NCI-H2081 (cell line): ENCODE measurements around the gene HOXD12.

Source experiments
- DNase-seq, 2 experiments: peaks; one replicate each; lab custom pipeline; 2025; lab: John Stamatoyannopoulos, UW

The HOXD12 gene

DNA sequence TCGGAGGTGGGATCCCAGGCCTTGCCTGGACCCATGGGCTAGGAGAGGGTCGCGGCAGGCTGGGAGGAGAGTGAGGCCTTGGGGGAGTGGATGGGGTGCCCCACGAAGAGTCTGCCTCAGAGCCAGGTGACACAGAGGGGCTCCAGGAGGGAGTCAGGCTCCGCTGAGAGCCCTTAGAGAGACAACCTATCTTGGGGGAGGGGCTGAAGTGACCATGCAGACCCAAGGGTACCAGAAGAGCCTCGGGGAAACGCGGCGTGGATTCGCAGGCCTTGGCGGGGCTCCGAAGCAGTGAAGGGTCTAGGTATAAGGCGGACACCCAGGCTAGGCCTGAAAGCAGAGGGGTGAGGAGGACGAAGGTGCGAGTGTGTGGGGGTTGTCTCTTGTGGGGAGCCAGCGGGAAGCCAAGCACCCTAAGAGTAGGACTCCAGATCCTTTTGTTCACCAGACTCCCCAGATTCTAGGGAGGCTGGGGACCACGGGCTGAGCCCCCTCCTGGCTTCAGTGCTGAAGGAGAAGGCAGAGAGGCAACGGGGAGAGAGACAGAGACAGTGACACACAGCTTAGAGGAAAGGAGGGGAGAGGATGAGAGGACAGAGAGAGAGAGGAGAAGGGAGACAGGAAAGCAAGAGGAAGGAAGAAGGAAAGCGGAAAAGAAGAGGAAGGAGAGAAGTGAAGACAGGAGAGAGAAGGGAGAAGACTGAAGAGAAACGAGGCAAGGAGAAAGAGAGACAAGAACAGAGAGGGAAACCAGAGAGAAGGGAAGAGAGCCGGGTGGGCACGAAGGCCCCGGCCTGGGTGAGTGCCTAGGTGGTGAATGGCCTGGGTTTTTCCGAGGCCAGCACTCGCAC is 6.4 kb downstream of the HOXD12 start:
- DNase-seq, result no peak

DNA sequence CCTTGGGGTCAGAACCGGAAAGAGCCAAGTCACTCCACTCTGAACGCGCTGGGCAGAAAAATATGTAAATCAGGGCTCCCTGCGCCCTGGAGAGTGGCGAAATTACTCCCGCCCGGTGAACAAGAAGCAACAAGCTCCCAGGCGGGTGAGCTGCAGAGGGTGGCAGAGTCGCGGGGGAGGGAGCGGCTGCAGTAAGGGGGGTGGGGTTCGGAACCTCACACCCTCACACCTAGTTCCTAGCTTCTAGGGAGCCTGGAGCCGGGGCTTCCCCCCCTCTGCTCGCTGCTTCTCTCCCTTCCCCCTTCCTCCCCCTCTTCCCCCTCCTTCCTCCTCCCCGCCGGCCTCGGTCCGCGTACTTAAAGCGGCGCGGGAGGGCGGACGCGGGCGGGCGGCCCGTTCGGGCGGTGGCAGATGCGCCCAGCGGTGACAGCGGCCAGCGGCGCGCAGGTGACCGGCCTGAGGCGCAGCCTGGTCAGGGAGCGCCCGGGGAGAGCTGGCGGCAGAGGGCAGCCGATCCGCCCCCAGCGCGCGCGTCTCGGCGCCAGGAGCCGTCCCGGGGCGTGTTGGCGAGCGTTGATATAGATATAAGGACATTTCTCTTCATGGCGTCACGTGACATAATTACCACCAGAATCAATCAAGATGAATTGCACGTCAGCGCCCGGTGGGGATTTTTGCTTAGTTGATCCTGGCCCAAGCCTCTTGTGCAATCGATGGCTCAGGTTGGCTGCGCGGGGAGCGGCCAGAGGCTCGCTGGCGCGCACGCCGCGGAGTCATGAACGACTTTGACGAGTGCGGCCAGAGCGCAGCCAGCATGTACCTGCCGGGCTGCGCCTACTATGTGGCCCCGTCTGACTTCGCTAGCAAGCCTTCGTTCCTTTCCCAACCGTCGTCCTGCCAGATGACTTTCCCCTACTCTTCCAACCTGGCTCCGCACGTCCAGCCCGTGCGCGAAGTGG is 7.3 kb downstream of the HOXD12 start, which contains the start of gene HOXD11:
Gene HOXD11 (plus strand): TSS at position 700 of the 959 bp plus-strand sequence. CDS start 76 bp downstream, at position 776.
- peak; percentile 89 to 94 for DNase-seq

DNA sequence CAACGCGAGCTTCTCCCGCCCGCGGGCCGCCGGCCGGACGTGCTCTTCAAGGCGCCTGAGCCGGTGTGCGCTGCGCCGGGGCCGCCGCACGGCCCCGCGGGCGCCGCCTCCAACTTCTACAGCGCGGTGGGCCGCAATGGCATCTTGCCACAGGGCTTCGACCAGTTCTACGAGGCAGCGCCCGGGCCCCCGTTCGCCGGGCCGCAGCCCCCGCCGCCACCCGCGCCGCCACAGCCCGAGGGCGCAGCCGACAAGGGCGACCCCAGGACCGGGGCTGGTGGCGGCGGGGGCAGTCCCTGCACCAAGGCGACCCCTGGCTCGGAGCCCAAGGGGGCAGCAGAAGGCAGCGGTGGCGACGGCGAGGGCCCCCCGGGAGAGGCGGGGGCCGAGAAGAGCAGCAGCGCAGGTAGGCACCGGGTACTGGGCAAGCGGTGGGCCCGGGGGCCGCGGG is 8.2 kb downstream of the HOXD12 start:
- DNase-seq, result peak in 1 of 2 experiments; percentile 29

DNA sequence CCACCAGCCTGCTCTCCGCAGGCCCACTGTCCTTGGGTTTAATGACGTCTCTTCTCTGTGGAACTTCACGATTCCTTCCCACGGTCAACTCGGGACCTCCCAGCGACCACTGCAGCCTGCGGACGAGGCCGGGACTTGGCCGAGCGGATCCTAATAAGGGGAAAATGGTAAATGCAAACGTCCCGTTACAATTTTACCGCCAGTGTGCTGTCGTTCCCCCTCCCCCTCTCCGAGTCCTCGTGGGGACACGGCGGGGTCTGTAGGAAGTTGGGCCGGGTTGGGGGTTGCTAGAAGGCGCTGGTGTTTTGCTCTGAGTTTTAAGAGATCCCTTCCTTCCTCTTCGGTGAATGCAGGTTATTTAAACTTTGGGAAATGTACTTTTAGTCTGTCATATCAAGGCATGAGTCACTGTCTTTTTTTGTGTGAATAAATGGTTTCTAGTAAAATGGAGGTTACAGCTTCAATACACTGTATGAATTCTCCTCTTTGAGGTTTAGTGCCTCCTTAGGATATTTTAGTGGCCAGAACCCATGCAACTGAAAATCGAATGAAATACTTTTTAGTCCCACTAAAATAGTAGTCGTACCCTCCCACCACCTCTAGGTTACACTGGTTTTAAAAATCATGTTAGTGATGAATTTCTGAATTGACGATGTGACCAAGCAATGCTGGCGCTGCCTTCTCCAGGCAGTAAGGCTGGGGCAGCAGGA is 9.8 kb downstream of the HOXD12 start:
- peak in 1 of 2 experiments; percentile 26 for DNase-seq

DNA sequence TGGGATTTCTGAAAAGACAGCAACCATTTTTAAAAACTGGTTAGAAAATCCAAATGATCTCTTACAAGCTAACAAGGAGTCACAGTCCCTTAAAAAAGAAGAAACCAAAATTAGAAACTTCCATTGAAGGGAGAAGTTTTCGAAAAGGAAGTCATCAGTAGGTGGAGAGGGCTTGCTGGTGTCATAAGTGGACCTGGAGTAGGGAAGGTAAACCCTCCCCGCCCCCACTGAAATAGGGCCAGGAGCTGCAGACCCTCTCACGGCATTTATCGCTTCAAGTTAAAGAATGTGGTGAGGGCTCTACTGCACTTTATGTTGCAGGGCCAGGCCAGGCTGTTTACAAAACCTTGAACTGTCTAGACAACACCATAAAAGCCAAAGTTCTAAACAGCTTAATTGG is 10.4 kb downstream of the HOXD12 start:
- DNase-seq, result no peak

DNA sequence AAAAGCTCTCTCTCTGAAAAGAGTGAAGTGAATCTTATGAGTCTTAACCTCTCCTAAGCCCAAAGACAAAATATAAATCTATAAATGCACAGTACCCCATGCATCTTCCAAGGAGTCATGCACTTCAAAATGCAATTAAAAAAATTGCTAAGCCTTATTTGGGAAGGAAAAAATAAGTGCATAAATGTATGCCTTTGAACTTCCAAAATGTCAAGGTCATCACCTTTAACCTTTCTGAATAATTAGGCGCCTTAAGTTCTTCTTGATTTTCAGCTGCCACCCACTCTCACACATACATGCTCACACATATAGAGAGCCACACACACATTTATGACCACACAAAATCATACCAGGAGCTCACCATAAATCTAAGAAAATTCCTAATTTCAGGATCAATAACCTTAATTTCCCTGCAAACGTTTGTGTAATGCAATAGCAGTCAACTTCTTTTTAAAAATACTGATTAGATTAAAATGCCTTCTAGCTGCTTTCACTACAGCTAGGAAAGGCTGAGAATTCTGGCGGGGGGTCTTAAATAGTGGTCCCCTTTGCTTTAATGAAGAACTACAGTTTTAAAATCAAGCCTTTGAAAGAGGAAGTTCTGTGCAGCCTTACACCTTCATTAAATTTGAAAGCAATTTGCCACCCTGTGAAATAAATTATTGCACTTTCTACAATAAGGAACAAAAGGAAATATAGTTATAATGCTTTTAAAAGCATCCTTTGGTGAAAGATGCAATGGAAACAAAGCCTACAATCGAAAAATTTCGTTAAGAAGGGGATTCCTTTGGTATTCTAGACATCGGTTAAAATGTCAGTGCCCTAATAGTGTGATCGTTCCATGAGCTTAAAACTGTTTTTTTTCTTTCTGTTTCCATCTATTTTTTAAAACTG is 11.1 kb downstream of the HOXD12 start:
- no peak for DNase-seq

DNA sequence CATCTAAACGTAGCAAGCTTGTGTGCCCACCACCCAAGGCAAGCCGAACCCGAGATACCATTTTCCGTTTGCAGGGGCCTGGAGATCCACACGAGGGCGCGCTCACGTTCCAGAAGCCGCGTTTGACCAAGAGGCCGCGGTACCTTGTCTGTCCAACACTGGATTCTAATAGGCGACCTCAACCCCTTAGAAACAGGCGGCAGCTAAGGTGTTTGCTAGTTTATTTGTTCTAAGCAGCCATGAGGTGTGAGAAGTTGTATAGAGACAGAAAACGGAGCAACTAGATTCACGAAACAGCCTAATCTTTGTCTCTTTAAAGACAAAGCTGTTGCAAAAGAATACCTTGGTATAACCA is 11.7 kb downstream of the HOXD12 start:
- peak; percentile 79 to 92 for DNase-seq

DNA sequence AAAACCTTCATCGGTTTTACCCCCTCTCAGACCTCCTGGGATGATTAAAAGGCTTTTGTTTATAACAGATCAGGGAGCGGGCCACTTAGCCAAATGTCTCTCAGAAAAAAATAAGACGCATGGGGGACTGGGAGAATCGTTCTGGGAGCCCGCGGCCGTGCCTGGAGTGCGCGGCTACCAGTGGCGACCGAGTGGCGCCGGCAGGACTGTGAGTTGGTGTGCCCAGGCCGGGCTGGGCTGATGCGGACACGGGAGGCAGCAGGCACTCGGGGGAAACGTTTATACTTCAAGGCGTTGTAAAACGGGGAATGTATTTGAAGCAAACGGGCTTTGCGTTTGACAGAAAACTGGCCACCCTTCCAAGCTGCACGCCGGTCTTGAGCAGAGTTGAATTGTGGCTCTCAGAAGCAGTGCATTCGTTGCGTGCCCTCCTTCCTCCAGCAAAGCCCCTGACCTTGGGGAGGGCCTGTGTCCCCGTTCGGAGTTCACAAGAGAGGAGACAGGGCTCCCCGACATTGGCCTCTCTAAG is 12.3 kb downstream of the HOXD12 start:
- peak in 1 of 2 experiments; percentile 19 for DNase-seq

DNA sequence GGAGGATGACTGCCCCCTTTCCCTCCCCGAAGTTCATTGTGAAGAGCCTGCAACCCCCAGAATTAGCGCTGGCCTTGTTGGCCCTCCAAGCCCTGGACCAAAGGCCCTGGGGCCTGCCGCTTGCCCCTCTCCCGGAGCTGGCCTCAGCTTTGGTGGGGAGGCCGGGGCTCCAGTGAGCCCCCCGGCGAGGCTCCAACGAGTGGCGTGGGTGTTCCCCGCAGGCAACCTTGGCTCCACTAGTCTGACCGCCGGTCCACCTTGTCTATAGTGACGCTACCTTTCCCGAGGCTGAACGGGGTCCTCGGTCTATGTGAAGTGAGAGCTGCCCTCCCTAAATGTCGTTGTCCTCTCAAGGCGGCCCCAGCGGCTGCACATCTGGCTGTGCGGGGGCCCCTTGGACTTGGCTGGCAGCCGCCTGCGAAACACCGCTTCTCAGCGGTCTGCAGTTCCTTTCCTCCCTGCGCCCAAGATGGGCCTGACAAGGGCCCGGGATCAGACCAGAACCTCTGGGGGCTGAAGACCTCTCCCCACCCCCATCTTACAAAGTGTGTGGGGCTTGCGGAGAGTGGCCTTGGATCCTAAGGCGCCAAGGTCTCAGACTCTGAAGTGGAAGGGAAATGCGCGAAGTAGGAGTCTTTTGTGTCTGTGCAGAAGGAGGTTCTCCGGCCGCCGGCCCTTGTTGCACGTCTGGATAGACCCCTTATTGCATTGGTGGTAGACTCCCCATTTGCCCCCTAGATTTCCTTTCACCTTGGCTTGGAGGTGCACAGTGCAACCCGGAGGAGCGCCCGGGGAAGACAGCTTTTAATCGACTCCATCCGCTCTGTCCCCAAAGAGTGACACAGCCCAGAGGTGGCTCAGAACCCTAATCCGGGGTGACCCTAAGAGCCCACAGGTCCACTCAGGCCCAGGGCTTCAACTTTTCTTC is 13.0 kb downstream of the HOXD12 start:
- DNase-seq, result no peak

DNA sequence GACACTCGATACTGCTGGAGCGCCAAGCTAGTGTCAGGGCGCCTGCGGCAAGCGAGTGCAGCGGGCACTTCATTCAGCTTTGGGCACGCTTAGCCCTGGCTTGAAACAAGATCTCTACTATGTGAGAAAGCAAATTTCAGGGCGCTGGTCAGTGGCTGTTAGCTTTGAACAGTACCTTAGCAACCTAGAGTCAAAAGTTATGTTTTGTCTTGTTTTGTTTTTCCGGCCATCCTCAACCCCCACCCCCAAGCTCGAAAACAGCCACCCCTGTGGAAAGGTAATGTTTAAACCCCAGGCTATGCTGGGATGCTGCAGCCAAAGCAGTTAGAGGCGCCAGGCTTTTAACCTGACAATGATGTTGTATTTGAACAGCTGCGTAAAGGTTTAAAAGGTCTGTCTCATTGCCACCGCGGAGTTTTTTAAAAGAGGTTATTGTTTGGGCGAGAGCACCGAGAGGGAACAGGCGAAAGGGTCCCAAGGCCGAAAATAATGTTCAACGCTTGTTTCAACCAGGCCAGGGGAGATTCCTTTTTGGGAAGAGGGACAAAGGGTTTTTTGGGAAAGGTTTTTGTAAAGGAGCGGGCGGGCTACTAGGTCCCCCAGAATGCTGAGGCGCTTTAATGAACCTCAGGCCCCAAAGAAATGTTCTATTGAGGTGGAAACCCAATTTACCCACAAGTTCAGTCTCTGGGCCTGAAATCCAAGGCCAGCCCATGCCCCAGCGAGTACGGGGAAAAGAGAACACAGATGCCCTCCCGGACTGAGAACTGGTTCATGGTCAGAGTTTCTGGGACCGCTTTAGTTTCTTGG is 14.7 kb downstream of the HOXD12 start:
- DNase-seq, result peak; percentile 83 to 95

DNA sequence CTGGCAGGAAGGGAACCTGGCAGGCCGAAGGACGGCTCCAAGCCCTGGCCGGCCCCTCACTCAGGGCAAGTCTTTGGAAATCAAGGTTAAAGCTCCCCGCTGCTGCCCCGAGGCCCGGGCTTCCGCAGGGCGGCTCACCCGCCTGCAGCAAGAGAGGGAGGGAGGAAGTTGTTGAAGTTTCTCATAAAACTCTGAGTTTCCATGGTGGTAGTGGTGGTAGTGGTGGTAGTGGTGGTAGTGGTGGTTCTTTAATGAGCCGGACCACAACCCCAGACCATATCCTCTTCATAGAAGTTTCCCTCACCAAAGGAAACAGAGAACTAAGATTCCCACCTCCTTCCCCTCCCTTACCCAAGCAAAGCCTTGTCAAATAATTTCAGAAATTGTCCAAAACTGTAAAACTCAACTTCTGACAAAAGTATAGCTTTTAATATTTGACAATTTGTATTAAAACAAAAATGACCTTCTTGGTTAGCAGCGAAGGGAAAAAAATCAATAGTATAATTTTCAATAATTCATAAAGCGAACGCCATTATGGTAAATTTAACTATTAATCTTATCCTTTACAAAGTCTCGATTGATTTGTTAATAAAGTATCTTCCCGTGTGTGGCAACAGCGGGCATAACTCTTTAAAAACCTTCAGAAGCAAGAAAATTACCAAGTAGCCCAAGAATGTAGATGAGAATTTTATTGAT is 15.5 kb downstream of the HOXD12 start:
- DNase-seq, result no peak

DNA sequence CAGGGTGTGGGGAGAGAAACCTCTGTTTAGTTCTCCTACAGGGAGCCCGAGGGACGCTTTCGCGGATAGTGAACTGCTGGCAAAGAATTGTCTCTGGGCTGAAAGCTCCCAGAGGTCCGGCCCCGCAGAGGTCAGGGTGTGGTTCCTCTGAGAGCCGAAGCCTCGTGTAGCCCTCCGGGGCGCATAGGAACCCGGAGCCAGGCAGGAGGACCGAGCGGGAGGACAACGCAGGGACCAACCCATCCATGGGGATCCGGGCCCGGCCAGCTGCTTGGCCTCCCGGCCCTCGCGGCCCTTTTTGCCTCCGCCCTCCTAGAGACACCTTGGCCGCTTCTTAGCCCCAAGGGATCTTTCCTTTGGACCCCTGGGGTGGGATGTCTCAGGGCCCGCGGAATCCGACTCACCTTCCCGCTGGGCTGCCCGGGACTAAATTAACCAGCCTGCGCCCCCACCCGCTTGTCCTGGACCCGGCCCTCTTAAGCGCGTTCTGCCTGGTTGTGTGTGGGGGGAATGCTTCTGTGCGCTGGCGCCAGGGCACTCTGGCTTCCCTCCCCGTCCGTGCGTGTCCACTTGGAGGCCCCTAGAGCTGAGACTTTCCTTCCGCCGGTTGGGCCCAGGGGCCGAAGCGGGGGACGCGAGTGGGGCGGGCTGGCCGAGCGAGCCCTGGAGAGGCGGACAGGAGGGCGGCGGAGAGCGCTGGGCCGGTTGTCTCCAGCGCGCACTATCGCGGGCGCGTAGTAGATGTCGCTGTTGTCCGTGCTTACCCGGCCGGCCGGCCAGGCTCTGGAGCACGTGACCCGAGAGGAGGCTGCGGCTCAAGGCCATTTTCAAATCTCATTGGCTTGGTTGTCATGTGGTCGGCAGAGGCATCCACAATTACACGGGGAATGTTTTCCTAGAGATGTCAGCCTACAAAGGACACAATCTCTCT is 16.6 kb downstream of the HOXD12 start, which contains the start of gene HOXD10:
Gene HOXD10 (plus strand): TSS at position 896 of the 931 bp plus-strand sequence. CDS start 56 bp downstream, outside the sequence.
- DNase-seq, result no peak

DNA sequence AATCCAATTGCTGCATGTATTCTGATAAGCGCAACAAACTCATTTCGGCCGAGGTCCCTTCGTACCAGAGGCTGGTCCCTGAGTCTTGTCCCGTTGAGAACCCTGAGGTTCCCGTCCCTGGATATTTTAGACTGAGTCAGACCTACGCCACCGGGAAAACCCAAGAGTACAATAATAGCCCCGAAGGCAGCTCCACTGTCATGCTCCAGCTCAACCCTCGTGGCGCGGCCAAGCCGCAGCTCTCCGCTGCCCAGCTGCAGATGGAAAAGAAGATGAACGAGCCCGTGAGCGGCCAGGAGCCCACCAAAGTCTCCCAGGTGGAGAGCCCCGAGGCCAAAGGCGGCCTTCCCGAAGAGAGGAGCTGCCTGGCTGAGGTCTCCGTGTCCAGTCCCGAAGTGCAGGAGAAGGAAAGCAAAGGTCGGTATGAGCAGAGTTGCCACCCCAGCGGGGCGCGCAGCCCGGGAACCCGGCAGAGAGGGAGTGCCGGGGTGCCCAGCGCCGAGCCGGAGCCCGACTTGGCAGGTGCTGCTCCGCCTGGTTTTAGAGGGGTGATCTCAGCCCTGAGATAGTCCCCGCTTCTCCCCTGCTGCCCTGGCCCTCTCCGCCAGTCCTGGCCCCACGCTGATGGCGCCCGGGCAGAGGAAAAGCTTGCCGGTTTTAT is 17.7 kb downstream of the HOXD12 start:
- DNase-seq, result no peak

DNA sequence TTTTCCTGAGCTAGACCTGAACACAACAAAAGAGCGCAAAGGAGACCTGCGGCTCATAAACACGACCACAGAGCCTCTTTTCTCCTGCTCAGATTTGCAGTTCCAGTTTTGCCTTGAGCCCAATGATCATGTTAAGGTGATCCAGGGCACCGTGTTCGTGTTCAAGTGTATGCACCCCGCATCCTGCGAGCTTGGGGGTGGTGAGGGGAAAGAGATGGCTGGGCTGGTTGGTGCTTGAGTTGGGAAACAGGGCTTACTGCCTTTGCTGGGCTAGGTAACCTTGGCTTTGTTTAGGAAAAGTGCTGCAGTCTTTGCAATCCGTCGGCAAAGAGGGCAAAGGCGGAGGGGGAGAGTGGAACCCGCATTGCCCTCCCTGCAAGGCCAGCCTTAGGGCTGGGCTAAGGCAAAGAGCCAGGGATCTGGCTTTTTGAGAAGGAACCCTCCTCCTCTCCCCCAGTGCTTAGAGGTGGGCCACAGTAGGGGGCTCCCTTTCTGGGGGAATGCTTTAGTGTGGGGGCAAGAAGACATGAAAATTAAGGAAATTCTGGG is 18.3 kb downstream of the HOXD12 start:
- no peak for DNase-seq

DNA sequence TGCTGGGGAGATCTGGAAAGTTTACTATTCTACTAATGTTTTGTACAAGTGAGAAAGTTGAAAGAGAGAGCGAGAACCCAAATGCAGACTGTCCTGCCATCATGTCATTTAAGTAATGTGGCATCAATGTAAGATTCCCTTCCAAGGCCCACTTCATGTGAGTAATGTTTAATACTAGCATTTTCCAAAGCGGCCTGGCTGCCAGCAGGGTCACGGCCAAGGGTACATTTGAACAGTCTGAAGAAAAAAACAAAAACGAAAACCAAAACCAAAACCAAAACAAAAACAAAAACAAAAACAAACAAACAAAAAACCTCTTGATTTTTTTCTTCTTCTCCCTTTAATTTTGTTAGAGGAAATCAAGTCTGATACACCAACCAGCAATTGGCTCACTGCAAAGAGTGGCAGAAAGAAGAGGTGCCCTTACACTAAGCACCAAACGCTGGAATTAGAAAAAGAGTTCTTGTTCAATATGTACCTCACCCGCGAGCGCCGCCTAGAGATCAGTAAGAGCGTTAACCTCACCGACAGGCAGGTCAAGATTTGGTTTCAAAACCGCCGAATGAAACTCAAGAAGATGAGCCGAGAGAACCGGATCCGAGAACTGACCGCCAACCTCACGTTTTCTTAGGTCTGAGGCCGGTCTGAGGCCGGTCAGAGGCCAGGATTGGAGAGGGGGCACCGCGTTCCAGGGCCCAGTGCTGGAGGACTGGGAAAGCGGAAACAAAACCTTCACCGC is 19.2 kb downstream of the HOXD12 start:
- DNase-seq, result no peak
